DMS153 (cell line): ENCODE measurements around the gene UBXN1.
A peak's percentile ranks its signal among the peaks of the same experiment; 100 is the strongest.

Source experiments
- DNase-seq: peaks from one replicate; lab custom pipeline; 2025; lab: John Stamatoyannopoulos, UW

The UBXN1 gene, protein sequence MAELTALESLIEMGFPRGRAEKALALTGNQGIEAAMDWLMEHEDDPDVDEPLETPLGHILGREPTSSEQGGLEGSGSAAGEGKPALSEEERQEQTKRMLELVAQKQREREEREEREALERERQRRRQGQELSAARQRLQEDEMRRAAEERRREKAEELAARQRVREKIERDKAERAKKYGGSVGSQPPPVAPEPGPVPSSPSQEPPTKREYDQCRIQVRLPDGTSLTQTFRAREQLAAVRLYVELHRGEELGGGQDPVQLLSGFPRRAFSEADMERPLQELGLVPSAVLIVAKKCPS

DNA sequence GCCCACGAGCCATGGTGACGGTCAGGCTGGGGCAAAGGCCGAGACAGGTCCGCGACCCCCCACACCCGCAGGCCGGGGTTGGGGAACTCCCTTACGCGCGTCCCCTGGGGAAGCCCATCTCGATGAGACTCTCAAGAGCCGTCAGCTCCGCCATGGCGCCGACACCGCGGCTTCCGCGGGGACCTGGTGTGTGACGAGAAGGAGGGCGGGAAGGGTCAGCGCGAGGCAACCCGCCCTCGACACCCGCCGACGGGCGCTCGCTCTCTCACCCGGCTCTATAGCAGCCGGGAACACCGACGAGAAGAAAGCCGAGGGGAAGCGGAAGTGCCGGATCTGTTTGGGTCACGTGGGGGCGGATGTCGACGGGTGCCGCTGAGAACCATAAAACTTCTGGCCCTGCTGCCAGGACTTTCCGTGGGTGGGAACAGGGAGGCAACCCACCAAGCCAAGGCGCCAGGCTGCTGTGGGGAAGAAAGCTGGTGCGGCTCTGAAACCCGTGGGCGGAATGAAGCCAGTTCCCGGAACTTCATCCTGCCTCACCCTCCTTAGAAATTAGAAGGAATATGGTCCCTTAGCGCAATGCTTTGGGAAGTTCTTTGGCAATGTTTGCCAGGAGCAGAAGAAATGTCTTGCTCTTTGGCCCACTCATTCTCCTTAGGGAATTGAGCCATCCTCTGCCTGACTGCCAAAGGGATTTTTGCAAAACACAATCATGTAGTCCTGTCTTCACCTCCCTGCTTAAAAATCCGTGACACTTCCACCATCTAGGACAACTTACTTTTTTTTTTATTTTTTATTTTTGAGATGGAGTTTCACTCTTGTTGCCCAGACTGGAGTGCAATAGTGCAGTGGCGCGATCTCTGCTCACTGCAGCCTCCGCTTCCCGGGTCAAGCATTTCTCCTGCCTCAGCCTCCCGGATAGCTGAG lies at the start of gene UBXN1:
Gene UBXN1, minus strand, starts transcription at position 304 of the 927 bp plus-strand sequence. Its CDS starts 150 bp downstream, at position 154.
- peak; percentile 56 for DNase-seq

DNA sequence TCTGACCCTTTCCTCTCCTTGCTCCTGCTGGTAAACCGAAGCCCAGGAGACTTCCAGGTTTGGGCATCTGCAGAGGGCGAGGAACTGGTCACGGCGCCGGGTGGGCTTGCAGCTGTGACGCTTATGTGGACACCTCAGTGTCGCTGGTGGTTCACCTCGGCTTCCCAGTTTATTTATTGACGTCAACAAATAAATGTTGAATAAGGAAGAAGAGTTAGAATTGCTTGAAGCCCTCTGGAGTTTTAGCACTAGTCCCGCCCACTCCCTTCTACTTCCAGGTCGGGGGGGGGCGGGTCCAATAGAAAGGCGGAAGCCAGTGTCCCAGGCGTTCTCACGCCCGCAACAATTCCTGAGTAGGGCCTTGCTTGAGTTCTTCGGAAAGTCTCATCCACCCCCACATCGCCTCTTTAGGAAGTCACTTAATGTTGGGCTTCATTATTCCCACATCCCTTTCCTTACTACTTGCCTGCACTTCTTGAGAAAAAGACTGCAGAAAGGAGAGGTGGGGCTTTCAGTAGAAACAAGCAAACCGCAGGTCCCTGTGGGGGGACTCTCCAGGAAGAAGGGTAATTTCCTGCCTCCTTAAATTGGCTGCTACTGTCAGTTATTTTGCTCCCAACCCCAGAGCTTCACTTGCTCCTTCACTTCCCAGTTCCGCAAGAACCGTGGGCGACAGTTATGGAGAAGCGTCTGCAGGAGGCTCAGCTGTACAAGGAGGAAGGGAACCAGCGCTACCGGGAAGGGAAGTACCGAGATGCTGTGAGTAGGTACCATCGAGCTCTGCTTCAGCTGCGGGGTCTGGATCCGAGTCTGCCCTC lies 49.5 kb upstream of the UBXN1 start, which contains the start of gene TTC9C:
Gene TTC9C, plus strand, starts transcription at position 316 of the 818 bp plus-strand sequence. Its CDS starts 363 bp downstream, at position 679.
- DNase-seq: peak; percentile 45

DNA sequence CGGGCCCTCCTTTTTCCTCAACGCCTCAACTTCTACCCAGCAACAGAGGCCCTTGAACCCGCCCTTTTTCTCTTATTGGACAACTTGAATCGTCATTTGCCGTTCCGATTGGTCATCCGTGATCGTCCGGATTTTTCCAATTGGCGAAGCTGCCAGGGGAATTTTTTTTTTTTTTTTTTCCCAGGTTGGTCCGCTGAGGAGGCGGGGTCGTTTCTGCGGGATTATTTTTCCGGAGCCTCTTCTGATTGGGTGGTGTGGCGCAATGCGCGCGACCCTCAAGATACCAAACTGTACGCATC lies 48.9 kb upstream of the UBXN1 start:
- peak; percentile 97 for DNase-seq

DNA sequence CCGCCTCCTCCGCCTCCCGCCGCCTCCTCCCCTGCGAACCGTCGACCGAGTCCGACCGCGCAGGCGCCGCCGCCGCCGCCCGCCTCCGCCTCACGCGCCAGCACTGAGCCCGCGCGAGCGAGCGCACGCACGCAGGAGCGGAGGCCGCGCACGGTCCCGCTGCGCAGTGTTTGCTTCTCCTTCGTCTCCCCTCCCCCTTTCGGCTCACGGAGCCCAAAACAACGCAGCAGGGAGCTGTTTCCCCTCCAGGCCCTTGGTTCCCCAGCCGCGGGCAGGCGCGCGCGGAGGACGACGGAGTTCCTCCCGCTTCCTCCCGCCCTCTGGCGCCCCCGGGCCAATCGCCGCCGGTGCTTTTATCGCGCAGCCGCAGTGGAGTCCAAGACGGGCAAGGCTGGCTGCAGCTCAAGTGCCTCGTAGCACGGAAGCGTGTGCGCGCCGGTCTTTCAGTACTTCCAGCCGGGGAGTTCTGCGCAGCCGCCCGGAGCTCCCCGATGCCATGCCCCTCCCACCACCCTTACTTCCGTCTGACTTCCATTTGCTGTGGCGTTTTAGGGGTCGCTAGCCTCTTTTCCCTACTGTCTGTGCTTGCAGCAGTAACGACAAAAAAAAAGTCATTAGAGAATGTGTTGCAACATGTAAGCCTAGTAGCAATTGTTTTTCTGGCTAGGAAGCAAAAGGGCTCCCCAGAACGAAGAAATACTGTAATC lies 48.4 kb upstream of the UBXN1 start, which contains the start of gene HNRNPUL2:
Gene HNRNPUL2, minus strand, starts transcription at position 293 of the 707 bp plus-strand sequence. CDS start 301 bp downstream, outside the sequence.
- peak; percentile 98 for DNase-seq

DNA sequence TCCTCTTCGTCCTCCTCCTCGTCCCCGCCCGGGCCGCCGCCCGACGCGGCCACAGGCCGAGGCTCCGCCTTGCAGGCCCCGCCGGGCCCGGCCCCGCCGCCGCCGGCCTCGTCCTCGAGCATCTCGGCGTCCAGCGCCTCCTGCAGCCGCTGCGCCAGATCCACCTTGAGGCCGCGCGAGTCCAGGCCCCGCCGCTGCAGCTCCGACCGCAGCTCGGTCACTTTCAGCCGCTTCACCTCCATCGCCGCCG lies 48.0 kb upstream of the UBXN1 start:
- no peak for DNase-seq

DNA sequence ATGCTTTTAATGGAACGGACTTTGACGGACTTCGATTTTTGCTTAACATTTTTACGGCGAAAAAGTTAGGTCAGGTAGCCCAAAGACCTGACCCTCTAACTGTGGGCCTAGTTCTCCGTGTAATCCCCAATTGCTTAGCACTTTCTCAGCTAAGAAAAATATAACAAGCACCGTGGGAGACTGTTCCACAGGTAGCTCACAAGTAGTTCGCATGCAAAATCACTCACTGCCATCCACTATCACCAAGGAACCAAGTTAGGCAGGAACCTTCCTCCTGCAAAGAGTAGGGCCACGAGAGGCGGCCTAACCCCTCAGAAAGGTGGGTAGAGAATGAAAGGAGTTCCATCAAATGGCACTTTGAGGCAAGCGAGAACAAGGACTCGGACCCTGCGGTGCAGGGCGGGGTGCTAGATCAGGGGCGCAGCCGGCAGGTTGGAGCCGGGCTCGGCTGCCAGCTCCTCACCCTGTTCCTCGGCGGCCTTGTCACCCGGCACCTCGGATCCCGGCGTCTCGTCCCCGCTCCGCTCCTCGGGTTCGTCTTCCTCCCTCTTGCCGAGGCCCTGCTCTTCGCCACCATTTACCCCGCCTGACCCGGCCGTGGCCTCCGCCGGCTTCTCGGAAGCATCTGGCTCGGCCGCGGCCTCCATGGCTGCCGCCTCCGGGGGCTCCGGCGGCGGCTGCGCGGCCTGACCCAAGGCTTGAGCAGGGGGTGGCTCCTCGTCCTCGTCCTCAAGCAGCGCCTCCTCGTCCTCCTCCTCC lies 47.5 kb upstream of the UBXN1 start:
- DNase-seq: no peak

DNA sequence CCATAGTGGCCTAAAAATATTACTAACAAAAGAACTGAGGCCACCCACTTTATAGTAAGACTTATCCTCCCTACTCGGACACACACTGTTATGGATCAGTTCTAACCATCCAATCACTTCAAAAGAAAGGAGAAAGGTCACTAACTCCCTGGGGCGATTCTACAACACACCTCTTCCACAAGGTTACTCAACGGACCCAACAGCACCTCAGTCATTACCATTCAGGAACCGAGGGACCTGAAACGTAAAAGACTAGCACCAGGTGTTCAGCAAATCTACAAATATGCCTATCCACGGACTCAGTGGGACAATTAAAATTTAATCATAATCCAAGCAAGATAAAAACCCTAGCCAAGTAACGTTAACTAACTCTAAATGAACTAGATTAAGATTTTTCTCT lies 46.8 kb upstream of the UBXN1 start:
- DNase-seq: no peak

DNA sequence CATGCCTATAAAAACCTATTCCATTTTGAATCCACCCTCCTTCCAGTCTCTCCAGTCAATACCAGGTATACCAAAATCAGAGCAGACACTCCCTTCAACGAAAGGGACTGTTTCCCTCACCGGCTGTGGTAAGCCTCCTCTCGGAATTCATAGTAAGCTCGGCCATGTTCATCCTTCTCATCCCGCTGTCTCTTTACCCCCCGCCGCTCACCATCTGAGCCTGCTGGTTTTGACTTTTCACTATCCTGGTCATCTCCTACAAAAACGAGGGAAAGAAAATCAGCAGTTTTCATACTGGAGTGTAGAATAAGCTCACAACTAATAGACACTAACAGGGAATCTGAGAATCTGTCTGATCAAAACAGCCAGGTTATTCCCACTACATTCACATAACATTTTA lies 45.3 kb upstream of the UBXN1 start:
- no peak for DNase-seq

DNA sequence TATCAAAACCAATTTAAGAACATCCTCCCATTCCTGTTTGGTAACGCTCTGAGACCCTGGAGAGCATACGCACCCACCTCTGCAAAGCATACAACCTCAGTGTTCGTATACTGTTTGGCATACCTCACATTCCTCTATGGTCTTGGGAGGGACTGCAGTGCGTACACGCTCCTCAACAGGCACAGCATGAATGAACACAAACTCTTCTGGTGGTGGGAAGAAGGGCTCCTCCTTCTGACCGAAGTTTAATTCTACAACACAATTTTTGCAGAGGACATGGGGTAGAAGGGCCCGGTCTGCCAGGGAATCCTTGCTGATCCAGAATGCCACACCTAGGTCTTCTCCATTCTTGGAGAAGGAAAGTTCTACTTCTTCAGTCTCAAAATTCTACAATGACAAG lies 43.1 kb upstream of the UBXN1 start:
- no peak for DNase-seq

DNA sequence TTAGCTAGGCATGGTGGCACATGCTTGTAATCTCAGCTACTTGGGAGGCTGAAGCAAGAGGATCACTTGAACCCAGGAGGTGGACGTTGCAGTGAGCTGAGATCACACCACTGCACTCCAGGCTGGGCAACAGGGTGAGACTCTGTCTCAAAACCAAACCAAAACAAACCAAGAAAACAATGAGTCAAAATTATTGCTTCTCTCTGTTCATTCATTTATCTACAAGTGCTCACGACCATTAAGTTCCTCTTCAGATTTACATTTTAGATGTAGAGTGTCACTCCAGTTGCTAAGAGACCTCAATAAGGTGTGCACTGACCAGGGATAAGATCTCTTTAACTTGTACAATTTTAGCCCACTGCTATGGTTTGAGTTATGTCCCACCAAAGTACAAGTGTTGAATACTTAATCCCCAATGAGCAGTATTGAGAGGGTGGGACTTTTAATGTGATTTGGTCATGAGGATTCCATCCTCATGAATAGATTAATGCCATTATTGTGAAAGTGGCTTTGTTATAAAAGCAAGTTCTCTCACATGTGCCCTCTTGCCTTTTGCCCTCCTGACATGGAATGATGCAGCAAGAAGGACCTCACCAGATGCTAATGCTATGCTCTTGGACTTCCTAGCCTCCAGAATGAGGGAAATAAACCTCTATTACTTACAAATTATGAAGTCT lies 40.6 kb upstream of the UBXN1 start:
- DNase-seq: no peak

DNA sequence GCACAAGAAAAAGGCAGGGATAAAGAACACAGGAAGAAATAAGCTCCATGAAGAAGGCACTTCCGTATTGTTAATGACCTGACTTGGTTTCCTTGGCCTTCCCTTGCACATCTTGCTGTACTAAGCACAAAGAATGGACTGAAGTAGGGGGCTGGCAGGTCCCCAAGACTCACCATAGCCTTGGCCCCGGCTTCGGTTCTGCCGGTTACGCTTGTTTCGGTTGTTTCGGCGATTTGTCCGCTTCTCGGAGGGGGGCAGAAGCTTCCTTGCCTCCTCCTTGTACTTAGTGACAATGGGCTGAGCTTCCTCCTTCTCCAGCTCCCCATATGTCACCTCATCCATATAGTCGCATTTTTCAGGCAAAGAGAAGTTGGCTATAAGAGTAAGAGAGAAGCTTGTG lies 37.9 kb upstream of the UBXN1 start:
- DNase-seq: no peak

DNA sequence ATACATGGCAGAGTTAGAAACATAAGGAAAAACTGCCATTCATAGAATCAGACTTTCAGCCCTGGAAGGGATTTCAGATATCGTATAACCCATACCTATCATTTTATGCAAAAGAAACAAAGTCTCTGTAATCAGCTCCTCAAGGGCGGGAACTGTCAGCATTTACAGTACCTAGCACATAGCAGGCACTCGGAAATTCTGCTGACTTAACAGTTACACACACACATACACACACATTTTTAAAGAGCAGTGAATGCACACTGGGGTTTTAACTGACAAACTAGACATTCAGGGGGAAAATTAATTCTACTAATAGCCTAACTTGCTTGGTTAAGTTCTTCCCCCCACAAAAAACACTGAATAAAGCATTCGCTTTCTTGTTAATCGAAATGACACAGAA lies 37.3 kb upstream of the UBXN1 start:
- DNase-seq: no peak

DNA sequence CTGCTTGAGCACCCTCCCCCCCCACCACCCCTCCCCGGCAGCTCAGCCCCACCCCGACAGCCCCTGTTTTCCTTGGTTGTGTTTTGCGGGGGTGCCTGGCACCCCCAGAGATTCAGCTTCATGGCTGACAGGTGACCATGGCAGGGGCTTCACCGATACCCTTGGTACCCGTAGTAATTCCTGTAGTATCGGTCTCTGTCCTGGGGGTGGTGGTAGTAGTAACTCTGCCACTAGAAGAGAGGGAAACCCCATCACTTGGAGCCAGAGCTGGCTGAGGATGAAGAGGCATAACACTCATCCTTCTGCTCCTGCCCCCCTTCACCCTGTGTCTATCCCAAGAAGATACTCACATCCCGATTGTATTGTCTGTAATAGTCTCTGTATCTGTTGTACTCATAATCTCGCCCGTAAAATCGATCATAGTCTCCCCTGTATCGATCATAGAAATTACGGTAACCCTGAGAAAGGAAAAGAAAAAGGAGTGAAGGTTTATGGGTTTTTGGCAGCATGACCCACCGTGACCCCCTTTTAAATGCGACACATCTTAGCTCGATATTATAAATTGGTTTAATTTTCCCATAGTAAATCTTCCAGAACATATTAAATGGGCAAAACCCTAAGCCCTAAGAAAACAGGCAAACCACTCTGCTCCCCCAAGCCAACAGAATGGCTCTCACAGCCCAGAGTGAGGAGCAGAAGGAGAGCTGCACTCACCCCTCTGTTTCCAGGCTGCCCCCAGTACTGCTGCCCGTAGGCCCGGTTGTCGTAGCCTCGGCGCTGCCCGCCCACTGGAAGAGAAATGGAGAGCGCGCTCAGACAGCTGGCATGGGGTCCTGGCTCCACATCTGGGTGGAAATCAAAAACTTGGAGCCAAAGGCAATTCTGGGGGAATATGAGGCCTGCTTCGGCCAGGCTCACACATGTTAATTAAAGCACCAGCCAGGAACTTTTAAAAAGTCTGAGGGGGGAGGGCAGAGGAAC lies 36.6 kb upstream of the UBXN1 start:
- DNase-seq: no peak

DNA sequence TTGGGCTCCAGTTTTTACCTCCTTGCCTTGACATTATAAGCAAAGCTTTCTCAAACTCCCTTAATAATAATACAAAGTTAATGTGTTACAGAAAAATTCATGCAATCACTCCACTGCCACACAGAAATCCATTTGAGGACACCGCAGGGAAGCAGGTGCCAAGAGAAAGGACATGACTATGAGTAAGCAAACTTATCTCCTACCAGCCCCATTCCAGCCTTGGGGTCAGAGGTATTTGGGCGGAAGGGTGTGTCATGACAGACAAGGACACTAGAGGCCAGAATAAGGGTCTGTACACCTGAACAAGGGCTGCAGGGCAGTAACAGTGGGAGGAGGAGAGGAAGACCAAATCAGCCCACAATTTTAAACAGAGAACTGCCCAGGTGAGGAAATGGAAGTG lies 34.5 kb upstream of the UBXN1 start:
- DNase-seq: no peak

DNA sequence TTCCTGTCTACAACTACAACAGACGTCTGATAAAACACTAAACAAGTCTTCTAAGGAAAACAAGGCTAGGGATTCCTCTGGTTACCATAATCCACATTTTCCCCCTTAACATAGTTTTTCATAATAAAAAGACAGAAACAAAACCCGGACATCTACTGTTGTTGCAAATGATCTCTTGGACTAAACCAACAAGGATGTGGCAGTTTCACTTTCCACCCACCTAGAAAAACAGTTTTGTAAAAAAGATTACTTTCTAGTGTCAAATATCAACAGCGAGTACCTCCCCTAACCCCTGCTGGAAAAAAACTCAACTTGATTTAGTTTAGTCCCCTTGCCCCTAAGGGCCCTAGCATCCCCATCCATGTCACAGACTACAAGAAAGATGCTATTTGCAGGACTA lies 34.0 kb upstream of the UBXN1 start:
- DNase-seq: no peak

DNA sequence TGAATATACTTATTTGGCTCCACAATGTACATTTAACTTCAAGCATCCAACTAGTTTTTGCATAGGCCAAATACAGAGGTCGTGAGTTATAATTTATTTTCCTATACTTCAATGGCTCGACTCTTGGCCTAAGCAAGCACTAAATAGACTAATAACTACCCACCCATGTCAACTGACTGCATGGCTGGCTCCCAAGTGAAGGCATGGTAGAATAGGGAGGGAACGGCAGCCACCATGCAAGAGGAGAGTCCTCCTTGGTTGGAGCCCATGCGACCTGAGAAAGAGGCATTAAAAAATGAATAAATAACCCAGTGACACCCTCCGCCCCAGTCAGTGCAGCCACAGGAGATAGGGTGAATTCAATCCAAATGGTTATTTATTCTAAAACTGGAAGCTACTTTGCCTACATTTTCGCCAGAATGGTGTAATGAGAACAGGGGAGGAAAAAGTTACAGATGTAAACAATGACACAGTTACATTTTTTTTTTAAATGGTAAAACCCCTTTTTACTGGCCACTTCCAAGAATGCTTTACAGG lies 33.5 kb upstream of the UBXN1 start:
- DNase-seq: no peak

DNA sequence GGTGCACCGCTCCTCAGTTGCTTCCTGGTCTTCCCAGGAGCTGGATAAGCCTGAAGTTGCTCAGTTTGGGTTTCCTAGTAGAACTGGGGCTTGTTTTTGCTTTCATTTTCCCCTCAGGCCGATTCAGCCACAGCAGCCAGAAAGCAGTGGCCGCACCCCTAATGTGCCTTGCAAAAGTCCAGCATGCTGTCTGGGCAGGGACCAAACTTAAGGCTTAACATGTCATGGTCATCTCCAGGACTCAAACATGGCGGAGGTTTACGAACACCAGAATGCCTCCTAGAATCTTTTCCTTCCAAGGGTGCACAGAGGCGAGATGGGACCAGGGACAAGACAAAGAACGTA lies 31.1 kb upstream of the UBXN1 start:
- no peak for DNase-seq

DNA sequence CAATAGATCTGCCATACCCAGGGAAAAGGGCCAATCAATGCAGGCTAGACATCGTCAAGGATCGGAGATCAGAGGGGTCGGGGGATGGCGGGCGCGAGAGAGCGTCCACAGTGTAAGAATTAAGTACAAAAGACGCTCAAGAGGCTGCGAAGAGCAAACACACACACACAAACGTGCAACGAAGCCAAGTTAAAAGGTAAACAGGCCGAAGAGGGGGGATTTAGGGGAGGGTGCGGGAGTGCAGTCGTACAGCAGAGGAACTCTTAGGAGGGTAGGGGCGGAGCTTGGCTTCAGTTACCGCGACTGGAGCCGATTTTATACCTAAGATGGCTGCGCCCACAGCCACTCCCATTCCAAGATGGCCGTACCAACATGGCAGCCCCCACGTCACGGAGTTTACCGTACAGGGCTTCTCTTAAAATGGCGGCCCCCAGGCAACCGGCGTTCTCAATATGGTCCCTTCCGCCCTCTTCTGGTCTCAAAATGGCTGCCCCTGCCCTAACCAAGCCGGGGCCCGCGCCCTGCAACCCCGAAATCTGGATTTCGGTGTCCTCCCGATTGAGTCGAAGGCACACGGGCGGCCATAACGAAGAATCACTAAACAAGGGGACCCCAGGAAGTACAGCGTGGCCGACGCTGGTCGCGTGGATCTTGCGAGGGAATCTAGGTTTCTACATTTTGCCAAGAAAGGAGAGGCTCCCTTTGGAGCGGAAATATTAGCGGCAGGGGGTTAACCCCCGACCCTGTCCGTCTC lies 30.6 kb upstream of the UBXN1 start:
- DNase-seq: peak; percentile 95

DNA sequence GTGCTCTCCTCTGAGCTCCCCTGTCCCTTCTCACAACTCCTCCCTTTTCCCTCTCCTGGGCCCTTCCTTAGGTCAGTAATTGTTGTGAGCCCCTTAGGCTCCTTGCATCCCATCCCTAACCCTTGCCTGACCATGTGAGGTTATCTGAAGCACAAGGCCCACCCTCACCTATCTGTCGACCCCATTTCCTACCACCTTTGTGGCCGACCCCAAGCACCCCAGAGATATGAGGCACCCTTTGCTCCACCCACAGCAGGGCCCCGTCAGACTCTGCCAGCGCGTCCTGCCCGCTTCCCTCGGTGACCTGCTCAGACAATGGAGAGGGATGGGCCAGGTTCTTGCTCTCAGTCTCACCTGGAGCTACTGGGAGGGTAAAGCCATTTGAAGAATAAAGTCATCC lies 29.9 kb upstream of the UBXN1 start:
- DNase-seq: peak; percentile 34
